Aorta (tissue), 5 donors: ENCODE results near the gene TCF23. TPM values are rescaled to one million over a fixed set of nuclear protein-coding genes. Genes with fewer than 3 reads are reported as not detected.

Source experiments
- ATAC-seq: fragments of 200-7000 bp; cut with Tn5 transposase; one replicate; pipeline ENCODE4 v1.9.1; 2022; ENCODE audit warnings: moderate library complexity; ENCODE audit not compliant: low FRiP score
- DNase-seq, 2 donors: peaks; one replicate each; pipeline ENCODE4 v3.0.0-alpha.2; 2020
- H3K27ac ChIP-seq, 2 donors: one replicate each; pipeline ENCODE4 v1.5.1; 2013; ENCODE audit warnings: low read length in 2 of 2, mild to moderate bottlenecking in 2 of 2, moderate library complexity in 2 of 2, control low read depth in 1 of 2, inconsistent platforms in 1 of 2, low read depth in 1 of 2
- H3K27me3 ChIP-seq, 2 donors: one replicate each; pipeline ENCODE4 v1.6.1; 2013; ENCODE audit warnings: control low read depth in 1 of 2, low read length in 1 of 2, mild to moderate bottlenecking in 1 of 2, moderate library complexity in 1 of 2; ENCODE audit not compliant: insufficient read depth in 2 of 2, control insufficient read depth in 1 of 2
- H3K36me3 ChIP-seq, 2 donors: one replicate each; pipeline ENCODE4 v1.6.1; 2013; ENCODE audit warnings: control low read depth in 1 of 2, low read length in 1 of 2, mild to moderate bottlenecking in 1 of 2; ENCODE audit not compliant: insufficient read depth in 2 of 2, control insufficient read depth in 1 of 2
- H3K4me1 ChIP-seq, 2 donors: one replicate each; pipeline ENCODE4 v1.6.1; 2013; ENCODE audit warnings: low read length in 2 of 2, control low read depth in 1 of 2, mild to moderate bottlenecking in 1 of 2, moderate library complexity in 1 of 2; ENCODE audit not compliant: insufficient read depth in 2 of 2, control insufficient read depth in 1 of 2
- H3K4me3 ChIP-seq, 2 donors: one replicate each; pipeline ENCODE4 v1.5.1; 2013; ENCODE audit warnings: low read length in 2 of 2, control low read depth in 1 of 2, mild to moderate bottlenecking in 1 of 2
- H3K9me3 ChIP-seq: one replicate; pipeline ENCODE4 v1.6.1; 2013; ENCODE audit warnings: mild to moderate bottlenecking, low read length; ENCODE audit not compliant: control insufficient read depth
- WGBS, 2 donors: extraction: QIAGEN DNeasy Blood & Tissue Kit; methylation state at CpG; one replicate each; pipeline ENCODE4 v1.1.7; 2013; 5-methylcytosine and 5-hydroxymethylcytosine counted together
- intact Hi-C, 2 donors: fragments of 100-400 bp; cut with DNase I; formaldehyde crosslinking; loops; one replicate each; pipeline versions ENCODE4 v1.14.2 to v1.15.0; 2022
- polyA plus RNA-seq, 2 donors: library from polyadenylated mRNA; stranded (reverse); fragments of 200-250 nt; gene quantifications; one replicate each; pipeline ENCODE4 v1.2.3, GENCODE V29; 2013
- total RNA-seq, 2 donors: library from RNA; stranded (reverse); fragmentation: NEBNext Ultra II Directional; extraction: Animal tissue kit (Norgen Biotek cat#: 25700); gene quantifications; one replicate each; pipeline ENCODE4 v1.2.1, GENCODE V29; 2021
- donor health status: healthy with polysubstance abuse.
- donor health status: Bipolar disorder and iron deficiency.
- donor health status: DM: no; HTN: no; CAD: no.
- donor health status: DM: no; HTN: no; CAD: no.
- donor health status: DM: yes; HTN: yes; CAD: no.

The TCF23 gene
- total and polyA plus RNA-seq, 4 donors = 0.39 to 1.1 TPM; not detected in 2

DNA sequence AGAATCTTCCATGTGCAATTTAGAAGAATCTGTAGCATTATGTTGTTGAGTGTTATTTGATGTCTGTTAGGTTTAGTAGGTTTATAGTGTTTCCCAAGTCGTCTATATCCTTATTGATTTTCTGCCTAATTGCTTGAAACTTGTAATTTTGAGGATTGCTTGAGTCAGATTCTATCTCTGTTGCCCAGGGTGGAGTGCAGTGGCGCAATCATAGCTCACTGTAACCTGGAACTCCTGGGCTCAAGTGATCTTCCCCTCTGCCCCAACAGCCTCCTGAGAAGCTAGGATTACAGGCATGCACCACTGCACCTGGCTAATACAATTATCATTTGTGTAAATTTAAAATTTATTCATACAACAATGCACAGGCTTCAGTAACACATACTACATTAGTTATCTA is 3.1 kb upstream of the TCF23 start:
- H3K36me3 ChIP-seq = no peaks in the 10 kb centered on the region
- H3K27me3 ChIP-seq = no peaks in the 10 kb centered on the region
- DNase-seq = no peak
- intact Hi-C loops = no loop called here
- ATAC-seq = no peak
- H3K4me3 ChIP-seq = no peak overlapping the region
- WGBS, 2 donors = 80 to 84% methylated on average over 2 of the region's 2 CpGs
- H3K27ac ChIP-seq = no peak overlapping the region
- H3K9me3 ChIP-seq = no peaks in the 10 kb centered on the region
- no peaks in the 10 kb centered on the region for H3K4me1 ChIP-seq

DNA sequence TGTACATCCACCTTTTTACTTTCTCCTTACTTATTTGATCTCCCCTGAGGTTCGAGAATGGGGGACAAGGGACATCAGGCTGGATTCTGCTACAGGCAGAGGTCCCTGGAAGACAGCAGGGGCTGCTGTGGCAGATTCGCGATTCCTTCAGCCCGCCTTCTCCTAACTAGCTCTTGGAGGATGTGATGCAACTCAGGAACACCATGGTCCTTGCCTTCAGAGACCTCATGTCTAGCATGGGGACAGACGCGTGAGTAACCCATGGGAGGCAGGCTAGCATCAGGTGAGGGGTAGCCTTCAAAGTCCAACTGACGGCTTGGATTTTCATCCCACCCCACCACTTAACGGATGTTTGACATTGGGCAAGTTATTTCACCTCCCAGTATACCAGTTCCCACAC is 869 bp upstream of the TCF23 start:
- DNase-seq (peak in 1 of 2 donors; percentile 23), ATAC-seq (no peak)
- Histone ChIP-seq H3K4me1 (no peaks in the 10 kb centered on the region), H3K4me3 (no peak overlapping the region), H3K36me3 (no peaks in the 10 kb centered on the region), H3K27ac (no peak overlapping the region), H3K27me3 (no peaks in the 10 kb centered on the region), H3K9me3 (no peaks in the 10 kb centered on the region)
- WGBS, 2 donors = 91 to 92% methylated on average over 8 of the region's 8 CpGs
- intact Hi-C loops = no loop called here

DNA sequence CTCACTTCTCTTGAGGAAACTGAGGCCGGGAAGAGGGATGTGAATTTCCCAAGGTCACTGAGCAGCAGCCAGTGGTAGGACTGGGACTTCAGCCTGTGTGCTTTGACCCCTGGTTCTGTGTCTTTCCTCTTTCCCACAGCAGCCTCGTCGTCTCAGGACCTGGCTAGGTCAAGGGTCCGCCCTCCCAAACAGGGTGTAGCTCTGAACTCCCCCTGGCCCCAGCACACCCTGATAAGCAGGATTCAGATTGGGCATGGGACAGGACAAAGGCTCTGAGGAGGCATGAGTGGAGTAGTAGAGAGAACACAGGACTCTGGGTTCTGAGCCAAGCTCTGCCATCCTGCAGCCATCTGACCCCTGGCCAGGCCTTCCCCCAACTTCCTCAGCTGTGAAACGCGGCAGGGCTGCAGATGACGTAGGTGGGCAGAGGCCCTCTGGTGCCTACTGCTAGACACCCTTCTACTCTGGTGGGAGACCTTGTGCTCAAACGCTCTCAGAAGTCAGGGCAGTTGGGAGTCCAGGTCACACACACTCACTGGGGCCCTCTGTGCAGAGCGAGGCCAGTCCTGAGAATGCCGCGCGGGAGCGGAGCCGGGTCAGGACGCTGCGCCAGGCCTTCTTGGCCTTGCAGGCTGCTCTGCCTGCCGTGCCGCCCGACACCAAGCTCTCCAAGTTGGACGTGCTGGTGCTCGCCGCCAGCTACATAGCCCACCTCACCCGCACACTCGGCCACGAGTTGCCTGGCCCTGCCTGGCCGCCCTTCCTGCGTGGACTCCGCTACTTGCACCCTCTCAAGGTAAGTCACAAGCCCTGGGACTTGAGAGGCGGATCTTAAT is 984 bp downstream of the TCF23 start:
- ATAC-seq = peak; percentile 23
- intact Hi-C loops = no loop called here
- DNase-seq = peak in 1 of 2 donors; percentile 72

DNA sequence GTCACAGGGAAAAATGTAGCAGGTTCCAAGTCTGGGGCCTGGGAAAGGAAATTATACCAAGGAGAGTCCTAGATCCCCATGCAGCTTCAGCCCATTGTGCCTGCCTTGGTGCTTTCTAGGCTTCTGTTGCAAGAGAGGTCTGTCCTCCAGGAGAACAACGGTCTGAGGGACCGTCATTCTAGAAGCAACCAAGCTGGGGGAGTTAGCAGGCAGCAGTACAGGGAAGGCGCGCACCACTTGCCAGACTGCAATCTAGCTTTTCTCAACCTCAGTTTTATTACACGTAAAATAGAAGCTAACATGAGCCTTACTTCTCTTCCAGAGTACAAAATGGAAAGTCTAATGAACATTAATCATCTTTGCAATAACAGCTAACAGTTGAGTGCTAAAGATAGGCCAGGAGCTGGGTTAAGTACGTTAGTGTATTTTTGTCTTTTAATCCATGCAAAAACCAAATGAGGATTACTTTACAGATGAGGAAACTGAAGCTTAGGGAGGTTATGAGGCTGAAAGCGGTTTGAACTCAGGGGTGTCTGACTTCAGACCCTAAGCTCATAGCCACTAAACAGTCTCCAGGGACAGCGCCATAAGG is 1.9 kb downstream of the TCF23 start:
- no peak for ATAC-seq
- Histone ChIP-seq H3K4me3 (no peak overlapping the region), H3K36me3 (no peaks in the 10 kb centered on the region), H3K27ac (no peak overlapping the region), H3K4me1 (no peaks in the 10 kb centered on the region), H3K9me3 (no peaks in the 10 kb centered on the region), H3K27me3 (no peaks in the 10 kb centered on the region)
- intact Hi-C loops = no loop called here
- no peak for DNase-seq
- WGBS, 2 donors = 79 to 84% methylated on average over 8 of the region's 8 CpGs

More for the DNA sequence above, 984 bp downstream of the TCF23 start:
- Histone ChIP-seq H3K4me1 (no peaks in the 10 kb centered on the region), H3K27me3 (no peaks in the 10 kb centered on the region), H3K36me3 (no peaks in the 10 kb centered on the region), H3K9me3 (no peaks in the 10 kb centered on the region), H3K4me3 (no peak overlapping the region), H3K27ac (no peak overlapping the region)
- WGBS, 2 donors = 92 to 94% methylated on average over 29 of the region's 29 CpGs

DNA sequence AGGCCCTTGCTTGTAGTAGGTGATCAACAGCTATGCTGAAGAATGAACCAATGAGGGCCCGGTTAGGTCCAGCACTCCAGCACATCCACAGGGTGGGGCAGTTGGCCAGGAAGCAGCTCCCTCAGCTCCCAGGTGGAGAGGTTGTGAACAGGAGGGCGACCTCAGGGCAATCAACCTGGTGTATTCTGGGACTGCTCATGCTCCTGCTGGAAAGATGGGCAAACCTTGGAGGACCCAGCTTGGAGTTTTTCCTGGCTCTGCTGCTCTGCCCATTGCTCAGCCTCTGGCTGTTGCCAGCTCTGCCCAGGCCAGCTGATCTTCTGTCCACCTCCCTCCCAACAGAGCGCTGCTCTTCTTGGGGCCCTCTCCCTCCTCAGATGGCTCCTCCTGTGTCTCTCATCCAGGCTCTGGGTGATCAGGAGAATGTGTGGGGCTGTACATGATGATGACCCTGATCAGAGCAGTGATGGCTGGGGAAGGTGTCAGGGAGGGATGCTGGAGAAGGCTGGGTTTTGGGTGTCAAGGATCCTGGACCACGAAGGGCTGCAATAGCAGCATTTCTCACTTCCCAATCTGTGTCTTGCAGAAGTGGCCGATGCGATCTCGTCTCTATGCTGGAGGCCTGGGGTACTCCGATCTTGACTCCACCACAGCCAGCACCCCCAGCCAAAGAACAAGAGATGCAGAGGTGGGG is 3.4 kb downstream of the TCF23 start:
- no peak overlapping the region for H3K27ac ChIP-seq
- no peak overlapping the region for H3K4me3 ChIP-seq
- no peaks in the 10 kb centered on the region for H3K4me1 ChIP-seq
- no peaks in the 10 kb centered on the region for H3K9me3 ChIP-seq
- H3K36me3 ChIP-seq = no peaks in the 10 kb centered on the region
- H3K27me3 ChIP-seq = no peaks in the 10 kb centered on the region
- intact Hi-C loops = no loop called here
- DNase-seq = no peak
- ATAC-seq = no peak
- 87 to 89% methylated on average over 8 of the region's 8 CpGs for WGBS, 2 donors

DNA sequence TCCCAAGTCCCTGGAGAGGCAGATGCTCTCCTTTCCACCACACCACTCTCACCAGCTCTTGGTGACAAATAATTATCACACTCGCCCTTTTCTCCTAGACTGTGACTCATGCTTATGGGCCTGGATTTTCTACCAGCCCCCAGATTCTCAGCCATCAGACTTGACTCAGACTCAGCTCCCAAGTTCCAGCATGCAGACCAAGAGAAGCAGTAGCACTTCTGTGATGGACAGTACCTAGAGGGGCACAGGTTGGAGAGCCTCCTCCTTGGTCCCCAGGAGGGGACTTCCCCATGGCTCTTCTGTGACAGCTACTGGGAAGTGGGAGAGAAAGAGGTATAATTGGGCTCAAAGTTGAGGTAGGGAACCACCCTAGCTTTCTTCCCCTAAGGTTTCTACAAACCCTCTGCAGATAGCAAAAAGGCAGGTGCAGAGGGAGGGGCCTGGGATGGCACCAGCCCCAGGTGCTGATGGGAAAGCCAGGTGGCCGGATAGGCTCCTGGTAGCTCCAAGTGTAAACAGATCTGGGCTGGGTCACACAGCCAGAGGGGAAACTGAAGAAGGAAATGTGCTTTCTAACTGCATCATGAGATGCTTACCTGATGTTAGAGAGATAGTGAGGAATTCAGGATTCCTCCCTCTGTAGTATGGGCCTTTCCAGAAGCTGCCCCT is 4.1 kb downstream of the TCF23 start:
- no peaks in the 10 kb centered on the region for H3K27me3 ChIP-seq
- 75 to 77% methylated on average over 2 of the region's 2 CpGs for WGBS, 2 donors
- no peak overlapping the region for H3K27ac ChIP-seq
- ATAC-seq = no peak
- intact Hi-C loops = no loop called here
- no peaks in the 10 kb centered on the region for H3K4me1 ChIP-seq
- no peaks in the 10 kb centered on the region for H3K9me3 ChIP-seq
- H3K36me3 ChIP-seq = no peaks in the 10 kb centered on the region
- DNase-seq = no peak
- no peak overlapping the region for H3K4me3 ChIP-seq

DNA sequence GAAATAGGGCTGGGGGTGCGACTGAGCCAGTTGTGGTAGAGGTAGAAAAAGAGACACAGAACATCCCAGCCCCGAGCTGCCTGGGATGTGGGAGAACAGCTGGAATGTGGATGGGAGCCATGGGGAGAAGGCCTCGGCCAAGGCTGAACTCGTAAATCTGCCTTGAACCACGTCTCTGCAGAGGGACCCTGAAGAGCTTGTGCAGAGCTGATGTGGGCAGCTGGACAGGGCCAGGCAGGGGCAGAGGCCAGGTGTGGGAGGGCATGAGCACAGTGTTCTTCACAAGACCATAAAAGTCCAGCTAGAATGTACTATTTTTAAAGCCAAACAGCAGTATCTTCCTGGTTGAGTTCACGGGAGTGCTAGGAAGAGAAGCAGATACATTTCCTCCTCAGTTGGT is 5.7 kb downstream of the TCF23 start:
- no peak for DNase-seq
- ATAC-seq = no peak
- Histone ChIP-seq H3K4me1 (no peaks in the 10 kb centered on the region), H3K4me3 (no peak overlapping the region), H3K9me3 (no peaks in the 10 kb centered on the region), H3K27ac (no peak overlapping the region), H3K27me3 (no peaks in the 10 kb centered on the region), H3K36me3 (no peaks in the 10 kb centered on the region)
- WGBS, 2 donors = 65 to 74% methylated on average over 6 of the region's 6 CpGs
- intact Hi-C loops = no loop called here

DNA sequence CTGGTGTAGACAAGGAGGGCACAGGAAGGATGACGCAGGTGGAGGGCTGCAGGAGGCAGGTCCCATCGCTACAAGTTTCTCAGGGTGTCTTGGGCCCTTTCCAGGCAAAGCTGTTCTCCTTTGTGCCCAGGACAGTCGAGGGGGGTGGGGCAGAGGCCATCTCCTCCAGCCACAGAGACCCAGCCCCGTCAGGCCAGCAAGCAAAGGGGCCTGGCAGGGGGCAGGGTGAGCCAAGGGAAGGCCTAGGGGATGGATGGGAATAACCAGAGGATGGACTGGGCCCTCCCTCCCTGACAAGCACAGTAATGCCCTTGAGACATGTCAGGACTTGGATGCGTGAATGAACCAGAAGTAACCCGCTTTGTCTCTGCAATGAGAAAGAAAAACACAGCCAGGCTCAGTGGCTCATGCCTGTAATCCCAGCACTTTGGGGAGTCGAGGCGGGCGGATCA is 6.3 kb downstream of the TCF23 start:
- Histone ChIP-seq H3K27ac (no peak overlapping the region), H3K36me3 (no peaks in the 10 kb centered on the region), H3K27me3 (no peaks in the 10 kb centered on the region), H3K9me3 (no peaks in the 10 kb centered on the region), H3K4me3 (no peak overlapping the region), H3K4me1 (no peaks in the 10 kb centered on the region)
- 80 to 84% methylated on average over 9 of the region's 9 CpGs for WGBS, 2 donors
- intact Hi-C loops = no loop called here
- ATAC-seq (no peak), DNase-seq (no peak)
